ENCODE measurements around the gene MSRB3.
"Not testable (repeated sequence)": the region's sequence is repeated elsewhere in the genome, so short reads cannot be mapped to it uniquely, and the experiment has no call there.

Gene MSRB3

GRCh38 chr12:65306366-65307168 lies 28.1 kb downstream of the MSRB3 start:
- peak; percentile 9 for DNase-seq
- H3K9me3 Mint-ChIP-seq = no peaks in the 10 kb centered on the region
- no peak overlapping the region for H3K27ac Mint-ChIP-seq

DNA sequence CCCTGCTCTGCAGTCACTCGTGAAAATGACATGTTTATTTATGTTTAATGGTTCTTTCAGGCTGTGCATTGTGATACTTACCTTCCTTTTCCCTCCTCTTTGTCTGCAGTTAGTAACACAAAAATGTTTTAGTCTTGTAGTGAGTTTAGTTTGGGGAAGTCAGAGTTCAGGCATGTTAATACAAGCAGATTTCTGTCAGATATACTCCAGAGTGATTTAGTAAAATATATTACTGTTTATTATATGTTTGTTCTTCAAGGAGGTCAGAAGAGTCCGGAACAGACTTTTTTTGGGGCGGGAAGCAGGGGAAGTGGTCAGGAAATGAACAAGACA lies 28.7 kb downstream of the MSRB3 start:
- Mint-ChIP-seq H3K4me3 (no peak overlapping the region), H3K27ac (no peak overlapping the region)
- no peak for ATAC-seq

More at GRCh38 chr12:65306366-65307168, 28.1 kb downstream of the MSRB3 start:
- Mint-ChIP-seq H3K27me3 (peaks cover 16% of the 10 kb centered on the region), H3K4me3 (no peak overlapping the region), H3K4me1 (no peaks in the 10 kb centered on the region)
- peak; percentile 28 for ATAC-seq

DNA sequence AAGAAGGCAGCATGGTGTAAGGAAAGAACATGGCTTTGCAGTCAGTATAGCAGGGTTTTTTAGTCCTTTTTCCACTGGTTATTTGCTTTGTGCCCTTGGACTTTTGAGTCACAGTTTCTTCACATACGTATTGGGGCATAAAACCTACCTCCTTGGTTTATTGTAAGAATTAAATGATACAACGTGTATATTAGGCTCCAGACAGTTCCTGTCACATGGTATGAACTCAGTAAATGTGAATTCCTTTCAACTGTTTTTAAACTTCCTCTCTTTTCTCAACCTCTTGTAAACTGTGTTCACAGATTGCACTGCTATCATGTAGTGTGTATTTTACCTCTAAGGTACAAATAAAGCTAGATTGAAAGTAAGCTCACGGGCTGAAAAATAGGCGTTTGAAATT lies 29.5 kb downstream of the MSRB3 start:
- H3K4me1 Mint-ChIP-seq = no peaks in the 10 kb centered on the region
- ATAC-seq (no peak), DNase-seq (no peak)
- H3K27ac Mint-ChIP-seq = no peak overlapping the region
- no peak overlapping the region for H3K4me3 Mint-ChIP-seq
- peaks cover 16% of the 10 kb centered on the region for H3K27me3 Mint-ChIP-seq
- no peaks in the 10 kb centered on the region for H3K9me3 Mint-ChIP-seq

More for the DNA sequence above, 28.7 kb downstream of the MSRB3 start:
- peaks cover 16% of the 10 kb centered on the region for H3K27me3 Mint-ChIP-seq
- no peaks in the 10 kb centered on the region for H3K4me1 Mint-ChIP-seq
- no peak for DNase-seq
- no peaks in the 10 kb centered on the region for H3K9me3 Mint-ChIP-seq

GRCh38 chr12:65308601-65309071 lies 30.2 kb downstream of the MSRB3 start:
- DNase-seq (no peak), ATAC-seq (no peak)
- H3K9me3 Mint-ChIP-seq = no peaks in the 10 kb centered on the region
- H3K4me1 Mint-ChIP-seq = no peaks in the 10 kb centered on the region
- no peak overlapping the region for H3K4me3 Mint-ChIP-seq
- no peak overlapping the region for H3K27ac Mint-ChIP-seq
- H3K27me3 Mint-ChIP-seq = peaks cover 16% of the 10 kb centered on the region

- Mint-ChIP-seq H3K9me3 (no peaks in the 10 kb centered on the region), H3K27ac (no peak overlapping the region), H3K27me3 (peaks cover 6% of the 10 kb centered on the region), H3K4me3 (no peak overlapping the region), H3K4me1 (no peaks in the 10 kb centered on the region)
- ATAC-seq = no peak
- DNase-seq = no peak
These were observed 32.8 kb downstream of the MSRB3 start for GRCh38 chr12:65311260-65311659.

- no peak for ATAC-seq
- Mint-ChIP-seq H3K9me3 (no peaks in the 10 kb centered on the region), H3K4me1 (no peaks in the 10 kb centered on the region), H3K27ac (no peak overlapping the region), H3K4me3 (no peak overlapping the region), H3K27me3 (no peaks in the 10 kb centered on the region)
- no peak for DNase-seq
These were observed 35.3 kb downstream of the MSRB3 start for GRCh38 chr12:65313719-65314317.

DNA sequence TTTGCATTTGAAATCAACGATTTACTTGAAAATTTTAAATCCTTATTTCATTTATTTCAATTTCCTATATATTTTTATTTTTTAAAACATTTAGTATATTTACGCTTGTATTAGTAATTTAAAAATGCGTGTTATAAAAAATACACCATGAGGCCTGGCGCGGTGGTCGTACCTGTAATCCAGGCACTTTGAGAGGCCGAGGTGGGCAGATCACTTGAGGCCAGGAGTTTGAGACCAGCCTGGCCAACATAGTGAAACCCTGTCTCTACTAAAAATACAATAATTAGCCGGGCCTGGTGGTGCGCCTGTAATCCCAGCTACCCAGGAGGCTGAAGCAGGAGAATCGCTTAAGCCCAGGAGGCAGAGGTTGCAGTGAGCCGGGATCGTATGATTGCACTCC lies 36.8 kb downstream of the MSRB3 start:
- not testable (repeated sequence) for DNase-seq, H3K4me3 Mint-ChIP-seq, ATAC-seq, H3K4me1 Mint-ChIP-seq, H3K27me3 Mint-ChIP-seq, H3K27ac Mint-ChIP-seq, H3K9me3 Mint-ChIP-seq

DNA sequence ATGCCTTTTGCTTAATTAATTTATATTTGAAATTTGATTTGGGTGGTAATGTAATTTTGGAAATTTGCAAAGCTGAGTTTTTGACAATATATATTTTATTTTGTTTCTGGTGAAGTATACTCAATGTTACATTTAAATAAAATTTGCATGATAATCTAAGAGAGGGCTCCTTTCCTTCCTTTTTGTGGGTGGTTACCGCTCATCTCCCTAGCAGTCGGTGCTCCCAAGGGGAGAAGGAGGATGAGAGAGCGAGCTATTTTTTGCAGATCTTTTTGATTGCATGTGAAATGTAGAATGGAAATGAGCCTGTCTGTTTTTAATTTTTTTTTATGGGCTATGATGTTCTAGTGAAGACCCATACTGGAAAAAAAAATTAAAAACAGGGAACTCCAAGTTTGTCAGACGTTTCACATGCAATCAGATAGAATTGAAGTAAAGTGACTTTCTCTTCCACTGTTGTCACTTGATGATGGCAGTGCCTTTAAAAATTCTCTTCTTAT lies 39.8 kb downstream of the MSRB3 start:
- ATAC-seq (no peak), DNase-seq (no peak)
- no peak overlapping the region for H3K4me3 Mint-ChIP-seq
- H3K27ac Mint-ChIP-seq = no peak overlapping the region
- no peaks in the 10 kb centered on the region for H3K27me3 Mint-ChIP-seq
- no peaks in the 10 kb centered on the region for H3K9me3 Mint-ChIP-seq
- no peaks in the 10 kb centered on the region for H3K4me1 Mint-ChIP-seq

DNA sequence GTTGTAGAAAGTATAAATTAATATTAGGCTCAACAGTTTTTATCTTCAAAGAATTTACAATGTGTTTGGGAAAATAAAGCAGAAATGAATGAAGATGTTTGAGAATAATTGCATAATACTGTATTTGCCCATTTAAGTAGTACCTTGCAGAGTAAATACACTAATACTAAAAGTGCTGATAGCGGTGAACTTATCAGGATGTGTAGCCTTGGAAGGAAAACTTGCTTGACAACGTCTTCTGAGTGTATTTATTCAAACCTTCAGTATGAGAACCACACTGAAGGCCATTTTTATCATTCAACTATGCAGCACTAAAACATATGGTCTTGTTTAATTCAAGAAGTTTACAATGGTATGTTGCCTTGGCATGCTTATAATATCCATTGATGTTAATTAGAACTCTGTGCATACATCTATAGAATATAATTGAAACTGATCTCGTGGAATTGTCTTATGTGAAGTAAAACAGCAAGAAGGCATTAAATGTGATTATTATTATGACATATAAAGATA lies 41.3 kb downstream of the MSRB3 start:
- DNase-seq = no peak
- Mint-ChIP-seq H3K9me3 (no peaks in the 10 kb centered on the region), H3K27me3 (no peaks in the 10 kb centered on the region), H3K4me3 (no peak overlapping the region), H3K27ac (no peak overlapping the region), H3K4me1 (no peaks in the 10 kb centered on the region)
- ATAC-seq = no peak

GRCh38 chr12:65323070-65323469 lies 44.6 kb downstream of the MSRB3 start:
- no peaks in the 10 kb centered on the region for H3K27me3 Mint-ChIP-seq
- no peaks in the 10 kb centered on the region for H3K9me3 Mint-ChIP-seq
- H3K4me3 Mint-ChIP-seq = no peak overlapping the region
- H3K4me1 Mint-ChIP-seq = no peaks in the 10 kb centered on the region
- no peak for ATAC-seq
- DNase-seq = no peak
- no peak overlapping the region for H3K27ac Mint-ChIP-seq

DNA sequence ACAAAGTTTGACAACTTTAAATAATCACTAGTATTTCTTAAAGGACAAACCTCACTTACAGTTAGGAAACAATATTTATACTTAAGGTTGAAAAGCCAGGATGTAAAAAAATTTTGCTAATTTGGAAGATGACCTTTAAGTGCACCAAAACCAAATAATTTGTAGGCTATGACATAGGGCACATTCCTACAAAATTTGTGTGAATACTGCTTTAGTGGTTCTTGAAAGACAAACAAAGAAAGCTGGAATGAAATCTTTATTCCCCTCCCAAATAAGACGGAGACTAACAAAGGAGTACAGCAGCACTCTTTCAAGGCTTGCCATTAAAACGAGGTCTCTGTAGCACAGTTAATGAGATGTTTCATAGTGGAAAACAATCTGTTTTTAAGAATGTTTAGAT lies 45.6 kb downstream of the MSRB3 start:
- Mint-ChIP-seq H3K4me1 (no peaks in the 10 kb centered on the region), H3K27me3 (no peaks in the 10 kb centered on the region), H3K4me3 (no peak overlapping the region), H3K27ac (no peak overlapping the region), H3K9me3 (no peaks in the 10 kb centered on the region)
- ATAC-seq (no peak), DNase-seq (no peak)

- Mint-ChIP-seq H3K27me3 (no peaks in the 10 kb centered on the region), H3K4me3 (no peak overlapping the region), H3K9me3 (no peaks in the 10 kb centered on the region), H3K27ac (no peak overlapping the region), H3K4me1 (no peaks in the 10 kb centered on the region)
- no peak for ATAC-seq
- DNase-seq = no peak
These were observed 46.1 kb downstream of the MSRB3 start for GRCh38 chr12:65324551-65324950.

- Mint-ChIP-seq H3K9me3 (no peaks in the 10 kb centered on the region), H3K4me3 (no peak overlapping the region), H3K27me3 (no peaks in the 10 kb centered on the region), H3K27ac (no peak overlapping the region), H3K4me1 (no peaks in the 10 kb centered on the region)
- DNase-seq (no peak), ATAC-seq (no peak)
These were observed 46.7 kb downstream of the MSRB3 start for GRCh38 chr12:65325183-65325582.

DNA sequence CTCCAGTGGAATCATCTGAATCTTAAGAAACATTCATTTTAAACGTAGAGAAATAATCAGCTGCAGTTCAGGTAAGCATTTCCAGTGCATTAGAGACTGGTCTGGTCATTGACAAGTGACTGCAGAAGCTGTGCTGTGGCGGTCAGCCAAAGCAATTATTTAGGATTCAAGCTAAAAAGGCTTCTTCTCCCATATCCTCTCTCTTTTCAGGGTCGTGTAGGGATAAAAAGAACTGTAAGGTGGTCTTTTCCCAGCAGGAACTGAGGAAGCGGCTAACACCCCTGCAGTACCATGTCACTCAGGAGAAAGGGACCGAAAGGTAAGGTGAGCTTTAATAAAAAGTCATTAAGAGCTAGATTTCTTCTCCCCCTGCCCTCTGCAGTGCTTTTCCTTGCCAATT lies 48.1 kb downstream of the MSRB3 start:
- Mint-ChIP-seq H3K4me1 (no peaks in the 10 kb centered on the region), H3K27me3 (no peaks in the 10 kb centered on the region), H3K9me3 (no peaks in the 10 kb centered on the region), H3K27ac (no peak overlapping the region), H3K4me3 (no peak overlapping the region)
- no peak for ATAC-seq
- no peak for DNase-seq

DNA sequence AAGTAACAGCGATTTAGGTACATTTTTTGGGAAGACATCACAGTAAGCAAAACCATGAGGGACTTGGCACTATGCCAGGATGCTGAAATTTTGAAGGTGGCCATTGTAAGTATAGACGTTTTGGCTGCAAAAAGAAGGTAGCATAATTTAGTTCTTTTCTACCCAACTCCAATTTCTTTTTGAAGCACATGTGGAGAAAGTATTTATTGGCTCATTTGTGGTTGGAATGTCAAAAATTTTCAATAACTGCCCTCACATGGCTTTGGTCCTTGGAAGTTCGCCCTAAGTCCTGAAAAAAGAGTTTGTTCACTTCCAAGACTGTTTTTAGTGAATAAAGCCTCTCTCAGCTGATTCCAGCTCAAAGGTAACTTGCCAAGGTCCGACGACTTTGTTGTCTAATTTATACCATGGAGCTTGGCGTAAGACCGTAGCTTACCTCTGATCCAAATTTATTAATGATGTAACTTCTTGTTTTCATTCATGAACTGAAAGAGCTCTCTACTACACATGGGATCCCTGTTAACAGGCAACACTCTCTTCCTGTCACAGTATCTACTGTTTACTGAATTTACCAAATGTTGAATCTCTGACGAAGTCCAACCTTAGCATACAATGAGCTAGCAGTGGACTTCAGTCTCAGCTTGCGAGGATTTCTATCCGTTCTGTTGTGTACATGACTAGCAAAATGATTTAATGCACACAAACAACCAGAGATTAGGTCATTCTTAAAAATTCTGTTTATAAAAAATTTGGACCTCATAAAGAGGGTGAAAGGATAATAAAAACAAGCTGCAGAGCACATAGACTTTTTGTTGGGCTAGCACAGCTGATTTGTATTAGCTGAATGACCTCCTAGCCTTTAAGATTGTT lies 49.0 kb downstream of the MSRB3 start:
- Mint-ChIP-seq H3K4me1 (no peaks in the 10 kb centered on the region), H3K9me3 (no peaks in the 10 kb centered on the region), H3K27me3 (no peaks in the 10 kb centered on the region), H3K4me3 (no peak overlapping the region), H3K27ac (no peak overlapping the region)
- ATAC-seq (no peak), DNase-seq (no peak)

DNA sequence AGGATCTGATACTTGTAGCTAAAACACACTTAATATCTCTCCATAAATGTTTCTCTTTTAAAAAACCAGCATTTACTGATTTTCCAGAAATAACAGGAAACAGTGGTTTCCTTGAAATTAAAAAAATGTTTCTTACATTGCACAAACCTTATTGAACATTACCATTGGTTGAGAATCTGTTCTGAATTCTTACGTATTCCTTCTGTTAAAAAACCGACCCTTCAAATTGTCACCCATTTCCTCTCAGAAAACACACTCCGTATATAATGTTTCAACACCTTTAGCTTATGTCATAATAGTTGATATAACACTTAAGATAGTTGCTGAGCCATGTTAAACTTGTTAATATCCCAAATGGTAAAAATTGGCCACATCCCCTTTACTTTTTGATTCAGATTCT lies 51.2 kb downstream of the MSRB3 start:
- Mint-ChIP-seq H3K27me3 (no peaks in the 10 kb centered on the region), H3K4me1 (no peaks in the 10 kb centered on the region), H3K4me3 (no peak overlapping the region), H3K9me3 (no peaks in the 10 kb centered on the region), H3K27ac (no peak overlapping the region)
- ATAC-seq = no peak
- no peak for DNase-seq
